GM21717 (cell line): ENCODE results near the gene FLNC.

ENCODE experiments used
- ATAC-seq: cut with Tn5 transposase; IDR thresholded peaks from one replicate; pipeline ENCODE4 v1.9.1; 2021; ENCODE audit warnings: mild to moderate bottlenecking, moderate library complexity; ENCODE audit not compliant: unreplicated experiment

FLNC gene

DNA sequence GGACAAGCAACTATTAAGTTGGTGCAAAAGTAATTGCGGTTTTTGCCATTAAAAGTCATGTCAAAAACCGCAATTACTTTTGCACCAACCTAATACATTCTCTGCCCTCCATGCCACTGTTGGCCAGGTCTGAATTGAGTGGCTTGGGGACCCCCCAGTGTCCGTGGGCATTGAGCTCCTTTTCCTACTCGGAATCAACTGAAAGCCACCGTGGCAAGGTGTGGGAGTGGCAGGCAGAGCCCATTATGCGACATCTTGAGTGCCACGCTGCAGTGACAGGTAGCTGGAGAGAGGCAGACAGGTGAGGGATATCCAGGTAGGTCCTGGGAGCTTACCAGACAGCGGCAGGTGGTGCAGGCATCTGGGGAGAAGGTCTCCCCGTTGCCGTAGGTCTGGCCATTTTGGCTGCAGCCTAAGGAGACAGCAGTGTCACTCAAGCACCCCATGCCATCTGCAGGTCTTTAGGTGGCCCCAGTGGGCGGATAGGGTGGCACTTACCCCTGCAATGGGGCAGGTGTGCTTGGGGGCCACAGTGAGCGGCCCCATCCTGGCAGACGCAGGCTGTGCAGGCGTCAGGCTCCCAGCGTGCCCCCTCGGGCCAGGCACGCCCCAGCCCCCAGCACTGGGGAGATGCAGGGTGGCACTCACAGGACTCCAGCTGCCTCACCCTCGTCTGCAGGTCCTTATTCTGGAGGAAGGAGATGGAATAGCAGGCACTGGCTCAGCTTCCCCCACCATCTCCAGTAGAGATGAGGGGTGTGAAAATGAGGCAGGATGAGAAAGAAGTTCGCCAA, 76.8 kb downstream of the FLNC start:
- no peak for ATAC-seq
